ENCODE results near the gene KCNQ2. TPM values are rescaled to one million over a fixed set of nuclear protein-coding genes. Genes with fewer than 3 reads are reported as not detected.
"Not testable (repeated sequence)": the region's sequence is repeated elsewhere in the genome, so short reads cannot be mapped to it uniquely, and the experiment has no call there.

KCNQ2 gene
- total RNA-seq, 2 donors from 2014 or later = 0.19 to 0.27 TPM

- Histone ChIP-seq H3K27ac (no peak overlapping the region), H3K4me3 (no peak overlapping the region), H3K9ac (ENCODE audit: low read depth in 2 of 2, low read length in 2 of 2) (no peak overlapping the region), H3K4me1 (no peaks in the 10 kb centered on the region), H3K36me3 (no peaks in the 10 kb centered on the region), H3K27me3 (no peaks in the 10 kb centered on the region), H3K9me3 (no peaks in the 10 kb centered on the region)
- intact Hi-C loops (cut with DNase I) = loop anchor here (2.0 kb wide), 1 partner anchor 74 kb away; no protein-coding TSS in a partner anchor
- no peak for DNase-seq
- no peak for TF ChIP-seq CTCF (IDR thresholded peaks at IDR 0.05)
These were observed 89.7 kb downstream of the KCNQ2 start for GRCh38 chr20:63382551-63383300.

- intact Hi-C loops (cut with DNase I) = loop anchor here (2.0 kb wide), 1 partner anchor 73 kb away; no protein-coding TSS in a partner anchor
- peak; percentile 92 for TF ChIP-seq CTCF (IDR thresholded peaks at IDR 0.05)
- Histone ChIP-seq H3K9ac (ENCODE audit: low read depth in 2 of 2, low read length in 2 of 2) (no peak overlapping the region), H3K9me3 (no peaks in the 10 kb centered on the region), H3K4me1 (no peaks in the 10 kb centered on the region), H3K27ac (no peak overlapping the region), H3K4me3 (no peak overlapping the region), H3K27me3 (no peaks in the 10 kb centered on the region), H3K36me3 (no peaks in the 10 kb centered on the region)
- DNase-seq = no peak
These were observed 90.5 kb downstream of the KCNQ2 start for GRCh38 chr20:63381781-63382431.

DNA sequence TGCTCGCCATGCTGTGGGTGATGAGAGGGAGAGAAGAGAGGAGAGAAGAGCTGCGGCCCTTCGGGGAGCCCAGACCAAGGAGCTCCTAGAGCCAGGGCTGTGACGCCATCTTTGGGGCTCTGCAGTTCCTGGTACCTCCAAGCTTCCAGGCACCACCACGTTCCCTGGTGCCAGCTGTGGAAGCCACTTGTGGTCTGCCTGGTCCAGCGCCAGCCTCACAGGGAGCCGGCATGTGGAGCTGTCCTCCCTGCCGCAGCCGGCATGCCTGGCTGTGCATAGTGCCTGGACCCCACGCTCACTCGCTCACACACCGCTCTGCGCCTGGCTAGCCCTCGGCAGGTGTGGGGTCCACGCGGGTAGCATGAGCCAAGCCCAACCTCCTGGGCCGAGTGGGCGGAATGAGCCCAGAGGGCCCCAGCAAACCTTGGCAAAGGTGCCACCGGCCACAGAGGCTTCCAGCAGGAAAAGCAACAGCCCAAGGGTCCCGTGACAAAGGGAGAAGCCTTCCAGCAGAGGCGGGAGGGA is 92.0 kb downstream of the KCNQ2 start:
- no peaks in the 10 kb centered on the region for H3K27me3 ChIP-seq
- intact Hi-C loops (cut with DNase I) = no loop called here
- no peaks in the 10 kb centered on the region for H3K4me1 ChIP-seq
- no peaks in the 10 kb centered on the region for H3K36me3 ChIP-seq
- no peak overlapping the region for H3K27ac ChIP-seq
- H3K4me3 ChIP-seq = no peak overlapping the region
- no peak for TF ChIP-seq CTCF (IDR thresholded peaks at IDR 0.05)
- H3K9me3 ChIP-seq = no peaks in the 10 kb centered on the region
- no peak for DNase-seq
- no peak overlapping the region for H3K9ac ChIP-seq (ENCODE audit: low read depth in 2 of 2, low read length in 2 of 2)

- H3K4me1 ChIP-seq; H3K4me3 ChIP-seq; H3K9ac ChIP-seq (ENCODE audit: low read depth in 2 of 2, low read length in 2 of 2); H3K27ac ChIP-seq; DNase-seq; H3K27me3 ChIP-seq; H3K9me3 ChIP-seq; H3K36me3 ChIP-seq; intact Hi-C loops (cut with DNase I): not testable (repeated sequence)
These were observed 92.6 kb downstream of the KCNQ2 start for GRCh38 chr20:63379872-63380271.

GRCh38 chr20:63379296-63379695 is 93.2 kb downstream of the KCNQ2 start:
- Histone ChIP-seq H3K27me3 (no peaks in the 10 kb centered on the region), H3K9ac (ENCODE audit: low read depth in 2 of 2, low read length in 2 of 2) (no peak overlapping the region), H3K9me3 (no peaks in the 10 kb centered on the region), H3K36me3 (no peaks in the 10 kb centered on the region), H3K27ac (no peak overlapping the region), H3K4me1 (no peaks in the 10 kb centered on the region), H3K4me3 (no peak overlapping the region)
- intact Hi-C loops (cut with DNase I) = no loop called here
- no peak for DNase-seq
- TF ChIP-seq CTCF (IDR thresholded peaks at IDR 0.05) = no peak

DNA sequence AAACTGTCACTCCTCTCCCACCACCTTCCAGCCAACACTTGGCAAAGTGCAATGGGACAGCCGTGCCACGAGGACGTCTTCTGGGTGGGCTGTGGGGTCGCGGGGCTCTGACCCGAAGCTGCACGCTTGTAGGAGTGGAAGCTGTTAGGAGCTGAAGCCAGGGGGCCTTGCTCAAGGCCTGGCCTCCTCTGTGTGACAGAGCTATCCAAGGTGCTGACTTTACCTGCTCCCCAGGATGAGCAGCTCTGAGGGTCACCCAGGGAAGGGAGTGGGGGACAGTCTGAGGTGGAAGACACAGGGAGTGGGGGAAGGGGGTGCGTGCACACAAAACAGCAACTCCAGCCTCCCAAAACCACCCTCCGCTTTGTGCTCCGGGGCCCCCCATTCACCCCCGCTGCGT is 93.8 kb downstream of the KCNQ2 start:
- Histone ChIP-seq H3K4me3 (no peak overlapping the region), H3K27ac (no peak overlapping the region), H3K4me1 (no peaks in the 10 kb centered on the region), H3K36me3 (no peaks in the 10 kb centered on the region), H3K9ac (ENCODE audit: low read depth in 2 of 2, low read length in 2 of 2) (no peak overlapping the region), H3K9me3 (no peaks in the 10 kb centered on the region), H3K27me3 (no peaks in the 10 kb centered on the region)
- intact Hi-C loops (cut with DNase I) = no loop called here
- no peak for TF ChIP-seq CTCF (IDR thresholded peaks at IDR 0.05)
- no peak for DNase-seq
